ENCODE data around the gene RFX2.

Gene RFX2

DNA sequence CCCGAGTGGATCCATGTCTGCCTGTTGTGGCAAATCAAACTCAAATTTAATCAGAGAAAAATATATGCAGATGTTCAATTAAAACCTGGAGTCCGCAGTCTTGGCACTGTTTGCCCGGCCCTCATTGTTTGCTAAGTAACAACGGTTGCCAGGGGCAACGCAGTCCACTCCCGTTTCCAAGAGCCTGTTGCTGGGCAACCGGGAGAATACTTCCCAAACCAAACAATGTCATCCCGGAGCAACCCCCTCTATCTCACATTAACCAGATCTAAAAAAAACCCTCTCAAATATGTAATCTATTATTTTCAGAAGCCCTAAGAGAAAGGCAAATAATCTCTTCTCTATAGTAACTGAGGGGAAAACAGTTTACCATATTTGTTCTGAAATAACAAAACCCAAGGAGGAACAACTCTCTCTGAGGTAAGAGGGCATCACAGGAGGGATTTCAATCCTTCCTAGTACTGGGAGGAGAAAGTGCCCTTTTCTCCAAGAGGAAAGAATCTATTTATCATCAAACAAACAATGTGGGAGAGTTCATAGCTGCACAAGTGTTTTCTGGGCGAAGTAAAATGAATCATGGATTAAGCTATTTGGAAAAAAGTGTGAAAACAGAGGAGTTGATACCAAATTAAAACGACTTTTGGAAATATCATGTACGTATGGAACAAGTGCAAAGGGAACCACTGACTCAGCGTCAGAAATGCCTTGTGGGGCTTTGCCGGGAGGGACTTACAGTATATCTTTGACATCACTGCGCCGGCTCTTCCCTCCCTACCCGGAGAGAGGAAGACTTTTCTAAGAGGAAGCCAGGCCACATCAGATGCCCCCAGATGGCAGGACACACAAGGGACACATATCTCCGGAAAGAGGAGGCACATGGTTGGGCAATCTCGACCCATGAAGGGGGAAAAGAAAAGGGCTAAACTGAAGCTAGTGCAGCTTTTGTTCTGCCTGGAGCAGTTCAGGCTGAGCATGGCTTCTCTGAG lies 43.3 kb downstream of the RFX2 start:
- H3K9me3 ChIP-seq (replicated peaks in 1 of 2; ENCODE audit: control insufficient read depth in 2 of 2, insufficient read depth in 1 of 2, low read depth in 1 of 2, low read length in 2 of 2), result peaks cover 0 to 18% of the 10 kb centered on the region in 2 donors
- H3K4me1 ChIP-seq (ENCODE audit: control insufficient read depth in 2 of 2, insufficient read depth in 1 of 2, low read depth in 1 of 2, low read length in 2 of 2), result peaks cover 15 to 32% of the 10 kb centered on the region in 2 donors
- DNase-seq (ENCODE audit: low spot score), result peak; percentile 95
- H3K36me3 ChIP-seq (replicated peaks in 1 of 2; ENCODE audit: control insufficient read depth in 2 of 2, insufficient read depth in 2 of 2, low read length in 2 of 2), result peaks cover 0 to 6% of the 10 kb centered on the region in 2 donors
- no peak overlapping the region for H2BK12ac ChIP-seq (ENCODE audit: low read length)
- H3K9ac ChIP-seq (ENCODE audit: low read depth, low read length, poor library complexity), result no peak overlapping the region
- no peak overlapping the region for H4K8ac ChIP-seq (ENCODE audit: low read depth, low read length)
- H2AK5ac ChIP-seq (ENCODE audit: low read depth, low read length), result no peak overlapping the region
- no peaks in the 10 kb centered on the region for H3K27me3 ChIP-seq (ENCODE audit: control insufficient read depth in 3 of 3, insufficient read depth in 3 of 3, low read depth in 1 of 3, low read length in 3 of 3)
- H2BK5ac ChIP-seq (ENCODE audit: low read length), result no peak overlapping the region
- H3K4ac ChIP-seq (ENCODE audit: low read length), result no peak overlapping the region
- peak overlapping the region in 1 of 2 donors; percentile 31 for H3K4me3 ChIP-seq (ENCODE audit: low read length in 2 of 2)
- H3K18ac ChIP-seq (ENCODE audit: low read length), result peak overlapping the region; percentile 13
- H3K27ac ChIP-seq (replicated peaks; ENCODE audit: low read length), result peak overlapping the region; percentile 72
- H3K23ac ChIP-seq (ENCODE audit: low read depth, low read length, poor library complexity), result no peak overlapping the region
- no peak overlapping the region for H3K14ac ChIP-seq (ENCODE audit: low read length)
- peak overlapping the region; percentile 34 for H3K4me2 ChIP-seq (ENCODE audit: insufficient read depth, low read length, poor library complexity, severe bottlenecking)
- WGBS, 2 donors (ENCODE audit: extremely low coverage in 2 of 2, insufficient read length in 2 of 2, insufficient replicate concordance in 1 of 2), result no CpG with 5 or more reads among the region's 18 CpGs
- H2BK120ac ChIP-seq (ENCODE audit: low read depth, low read length), result peak overlapping the region; percentile 3
- no peak overlapping the region for H2BK15ac ChIP-seq (ENCODE audit: low read length)
- no peaks in the 10 kb centered on the region for H3K79me1 ChIP-seq (ENCODE audit: low read depth, low read length)
- no peak overlapping the region for H4K91ac ChIP-seq (ENCODE audit: low read depth, low read length, poor library complexity)
- H2AFZ ChIP-seq (ENCODE audit: low read length), result peak overlapping the region; percentile 42

DNA sequence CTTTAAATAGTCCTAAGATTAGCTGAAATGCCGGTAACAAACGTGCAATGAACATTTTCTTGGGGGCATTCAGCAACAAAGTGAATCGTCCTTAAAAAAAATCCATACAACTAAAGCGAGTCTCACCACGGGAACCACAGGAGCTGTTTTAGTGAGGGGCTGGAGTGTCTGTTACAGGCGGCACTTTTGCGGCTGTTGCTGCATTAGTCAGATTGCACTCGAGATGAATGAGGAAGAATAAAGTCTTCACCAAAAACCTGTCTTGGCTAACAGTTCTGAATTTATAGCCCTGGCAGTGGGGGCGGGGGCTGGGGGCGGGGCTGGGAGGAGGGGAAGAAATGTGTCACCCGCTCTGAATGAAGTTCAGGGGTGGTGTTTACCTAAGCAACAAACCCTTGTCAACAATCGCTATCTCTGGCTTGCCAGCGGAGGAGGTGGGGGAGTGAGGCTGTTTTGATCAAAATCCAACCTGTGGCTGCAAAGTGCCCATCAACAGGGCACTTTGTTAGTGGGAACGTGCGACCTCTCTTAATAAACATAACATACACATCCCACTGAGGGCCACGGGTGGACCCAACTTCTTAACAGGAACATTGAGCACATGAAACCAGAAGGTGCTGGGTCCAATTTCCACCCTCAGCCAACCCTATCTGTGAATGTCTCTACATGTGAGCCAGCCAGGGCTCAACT lies 44.5 kb downstream of the RFX2 start:
- H3K4me3 ChIP-seq (ENCODE audit: low read length in 2 of 2), result peak overlapping the region in 1 of 2 donors; percentile 2
- H2AFZ ChIP-seq (ENCODE audit: low read length), result peak overlapping the region; percentile 18
- H3K4me1 ChIP-seq (ENCODE audit: control insufficient read depth in 2 of 2, insufficient read depth in 1 of 2, low read depth in 1 of 2, low read length in 2 of 2), result peaks cover 20 to 32% of the 10 kb centered on the region in 2 donors
- no peak overlapping the region for H3K4me2 ChIP-seq (ENCODE audit: insufficient read depth, low read length, poor library complexity, severe bottlenecking)
- no peaks in the 10 kb centered on the region for H3K79me1 ChIP-seq (ENCODE audit: low read depth, low read length)
- peak overlapping the region; percentile 8 for H2BK5ac ChIP-seq (ENCODE audit: low read length)
- H3K23ac ChIP-seq (ENCODE audit: low read depth, low read length, poor library complexity), result no peak overlapping the region
- no peak overlapping the region for H2BK15ac ChIP-seq (ENCODE audit: low read length)
- no peaks in the 10 kb centered on the region for H3K27me3 ChIP-seq (ENCODE audit: control insufficient read depth in 3 of 3, insufficient read depth in 3 of 3, low read depth in 1 of 3, low read length in 3 of 3)
- H3K9ac ChIP-seq (ENCODE audit: low read depth, low read length, poor library complexity), result no peak overlapping the region
- H2BK12ac ChIP-seq (ENCODE audit: low read length), result no peak overlapping the region
- H3K36me3 ChIP-seq (replicated peaks in 1 of 2; ENCODE audit: control insufficient read depth in 2 of 2, insufficient read depth in 2 of 2, low read length in 2 of 2), result peaks cover 0 to 6% of the 10 kb centered on the region in 2 donors
- H4K8ac ChIP-seq (ENCODE audit: low read depth, low read length), result no peak overlapping the region
- no peak overlapping the region for H3K4ac ChIP-seq (ENCODE audit: low read length)
- no peak overlapping the region for H2AK5ac ChIP-seq (ENCODE audit: low read depth, low read length)
- no peak overlapping the region for H2BK120ac ChIP-seq (ENCODE audit: low read depth, low read length)
- no CpG with 5 or more reads among the region's 16 CpGs for WGBS, 2 donors (ENCODE audit: extremely low coverage in 2 of 2, insufficient read length in 2 of 2, insufficient replicate concordance in 1 of 2)
- no peak overlapping the region for H4K91ac ChIP-seq (ENCODE audit: low read depth, low read length, poor library complexity)
- H3K18ac ChIP-seq (ENCODE audit: low read length), result no peak overlapping the region
- peaks cover 0 to 18% of the 10 kb centered on the region in 2 donors for H3K9me3 ChIP-seq (replicated peaks in 1 of 2; ENCODE audit: control insufficient read depth in 2 of 2, insufficient read depth in 1 of 2, low read depth in 1 of 2, low read length in 2 of 2)
- peak overlapping the region; percentile 72 for H3K27ac ChIP-seq (replicated peaks; ENCODE audit: low read length)
- DNase-seq (ENCODE audit: low spot score), result no peak
- H3K14ac ChIP-seq (ENCODE audit: low read length), result no peak overlapping the region

DNA sequence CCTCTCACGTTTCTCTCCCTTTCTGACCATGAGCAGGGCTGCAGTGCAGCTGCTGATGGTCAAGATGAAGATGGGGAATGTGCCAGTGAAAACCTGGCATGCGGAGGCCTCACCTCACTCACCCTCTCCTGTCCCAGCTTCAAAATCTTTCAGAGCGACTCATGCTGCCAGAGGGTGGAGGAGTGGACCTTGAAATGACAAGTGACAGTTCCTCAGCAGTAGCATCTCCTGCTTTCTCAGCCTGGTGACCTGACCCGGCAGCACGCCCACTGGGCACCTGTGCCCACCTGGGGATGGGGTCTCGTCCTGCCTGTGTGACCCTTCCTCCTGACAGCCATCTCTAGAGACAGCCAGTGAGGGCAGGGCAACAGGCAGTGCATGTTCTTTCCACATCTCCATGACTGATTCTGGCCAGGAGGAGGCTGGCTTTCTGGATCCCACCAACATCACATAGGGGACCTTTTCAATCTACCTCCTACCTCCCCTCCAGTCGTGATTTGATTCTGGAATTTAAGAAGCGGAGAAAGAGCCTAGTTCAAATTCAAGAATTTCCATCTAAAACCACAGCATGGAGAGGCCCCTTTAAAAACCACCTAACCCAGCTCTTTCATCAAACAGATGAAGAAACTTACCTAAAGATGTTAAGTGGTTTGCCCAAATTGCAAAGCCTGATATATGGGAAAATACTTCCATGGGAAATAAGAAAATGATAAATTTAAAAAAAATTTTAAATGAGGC lies 45.8 kb downstream of the RFX2 start:
- no peak overlapping the region for H4K91ac ChIP-seq (ENCODE audit: low read depth, low read length, poor library complexity)
- WGBS, 2 donors (ENCODE audit: extremely low coverage in 2 of 2, insufficient read length in 2 of 2, insufficient replicate concordance in 1 of 2), result no CpG with 5 or more reads among the region's 8 CpGs

More for the DNA sequence above, 45.8 kb downstream of the RFX2 start:
- Histone ChIP-seq H3K27ac (replicated peaks; ENCODE audit: low read length) (no peak overlapping the region), H3K36me3 (replicated peaks in 1 of 2; ENCODE audit: control insufficient read depth in 2 of 2, insufficient read depth in 2 of 2, low read length in 2 of 2) (peaks cover 0 to 6% of the 10 kb centered on the region in 2 donors), H3K79me1 (ENCODE audit: low read depth, low read length) (no peaks in the 10 kb centered on the region), H2BK15ac (ENCODE audit: low read length) (no peak overlapping the region), H2AK5ac (ENCODE audit: low read depth, low read length) (no peak overlapping the region), H3K4me1 (ENCODE audit: control insufficient read depth in 2 of 2, insufficient read depth in 1 of 2, low read depth in 1 of 2, low read length in 2 of 2) (peaks cover 23 to 35% of the 10 kb centered on the region in 2 donors), H3K23ac (ENCODE audit: low read depth, low read length, poor library complexity) (no peak overlapping the region), H2BK120ac (ENCODE audit: low read depth, low read length) (no peak overlapping the region), H3K4me3 (ENCODE audit: low read length in 2 of 2) (peak overlapping the region in 1 of 2 donors; percentile 52), H3K4me2 (ENCODE audit: insufficient read depth, low read length, poor library complexity, severe bottlenecking) (no peak overlapping the region), H2AFZ (ENCODE audit: low read length) (no peak overlapping the region), H2BK12ac (ENCODE audit: low read length) (no peak overlapping the region), H3K14ac (ENCODE audit: low read length) (no peak overlapping the region), H4K8ac (ENCODE audit: low read depth, low read length) (no peak overlapping the region), H2BK5ac (ENCODE audit: low read length) (no peak overlapping the region), H3K18ac (ENCODE audit: low read length) (peak overlapping the region; percentile 9), H3K9ac (ENCODE audit: low read depth, low read length, poor library complexity) (no peak overlapping the region), H3K4ac (ENCODE audit: low read length) (no peak overlapping the region), H3K27me3 (ENCODE audit: control insufficient read depth in 3 of 3, insufficient read depth in 3 of 3, low read depth in 1 of 3, low read length in 3 of 3) (no peaks in the 10 kb centered on the region), H3K9me3 (replicated peaks in 1 of 2; ENCODE audit: control insufficient read depth in 2 of 2, insufficient read depth in 1 of 2, low read depth in 1 of 2, low read length in 2 of 2) (peaks cover 0 to 15% of the 10 kb centered on the region in 2 donors)
- DNase-seq (ENCODE audit: low spot score), result no peak
